ENCODE measurements around the gene GPR75.
"Not testable (repeated sequence)": the region's sequence is repeated elsewhere in the genome, so short reads cannot be mapped to it uniquely, and the experiment has no call there.

Gene GPR75

GRCh38 chr2:53826587-53827397 lies 33.0 kb downstream of the GPR75 start:
- Histone ChIP-seq H3K27ac (ENCODE audit: insufficient read depth in 1 of 2, low read depth in 1 of 2, low read length in 2 of 2, poor library complexity in 1 of 2, severe bottlenecking in 2 of 2) (no peak overlapping the region), H3K4me1 (ENCODE audit: control extremely low read depth in 1 of 4, control insufficient read depth in 4 of 4, insufficient read depth in 4 of 4, low read length in 3 of 4) (no peaks in the 10 kb centered on the region), H3K36me3 (ENCODE audit: control insufficient read depth in 4 of 4, insufficient read depth in 4 of 4, low read length in 3 of 4) (peaks cover 0 to 2% (median 0%) of the 10 kb centered on the region in 4 experiments), H3K27me3 (replicated peaks in 2 of 5; ENCODE audit: control insufficient read depth in 4 of 5, insufficient read depth in 5 of 5, low read length in 4 of 5) (no peaks in the 10 kb centered on the region), H3K4me3 (ENCODE audit: control insufficient read depth in 1 of 7, extremely low read depth in 1 of 7, insufficient read depth in 4 of 7, low read depth in 2 of 7, low read length in 6 of 7) (no peak overlapping the region), H3K9me3 (ENCODE audit: control extremely low read depth in 1 of 5, control insufficient read depth in 4 of 5, insufficient read depth in 2 of 5, low read depth in 1 of 5, low read length in 4 of 5) (peaks cover 0 to 3% (median 0%) of the 10 kb centered on the region in 5 experiments)
- WGBS (ENCODE audit: insufficient coverage), result no CpG with 5 or more reads among the region's 3 CpGs
- CTCF ChIA-PET, result no interaction called here
- POLR2A ChIA-PET, result no interaction called here
- DNase-seq, result no peak

- H3K36me3 ChIP-seq (ENCODE audit: control insufficient read depth in 4 of 4, insufficient read depth in 4 of 4, low read length in 3 of 4), result no peaks in the 10 kb centered on the region
- peaks cover 0 to 3% (median 0%) of the 10 kb centered on the region in 5 experiments for H3K9me3 ChIP-seq (ENCODE audit: control extremely low read depth in 1 of 5, control insufficient read depth in 4 of 5, insufficient read depth in 2 of 5, low read depth in 1 of 5, low read length in 4 of 5)
- H3K27ac ChIP-seq (ENCODE audit: insufficient read depth in 1 of 2, low read depth in 1 of 2, low read length in 2 of 2, poor library complexity in 1 of 2, severe bottlenecking in 2 of 2), result no peak overlapping the region
- H3K4me3 ChIP-seq (ENCODE audit: control insufficient read depth in 1 of 7, extremely low read depth in 1 of 7, insufficient read depth in 4 of 7, low read depth in 2 of 7, low read length in 6 of 7), result no peak overlapping the region
- no CpG with 5 or more reads among the region's 1 CpG for WGBS (ENCODE audit: insufficient coverage)
- no peaks in the 10 kb centered on the region for H3K27me3 ChIP-seq (replicated peaks in 2 of 5; ENCODE audit: control insufficient read depth in 4 of 5, insufficient read depth in 5 of 5, low read length in 4 of 5)
- POLR2A ChIA-PET, result no interaction called here
- no peaks in the 10 kb centered on the region for H3K4me1 ChIP-seq (ENCODE audit: control extremely low read depth in 1 of 4, control insufficient read depth in 4 of 4, insufficient read depth in 4 of 4, low read length in 3 of 4)
- no peak for DNase-seq
- CTCF ChIA-PET, result no interaction called here
Measured at GRCh38 chr2:53826030-53826410, 33.7 kb downstream of the GPR75 start.

GRCh38 chr2:53823639-53824038 lies 36.1 kb downstream of the GPR75 start:
- H3K9me3 ChIP-seq (ENCODE audit: control extremely low read depth in 1 of 5, control insufficient read depth in 4 of 5, insufficient read depth in 2 of 5, low read depth in 1 of 5, low read length in 4 of 5); H3K27ac ChIP-seq (ENCODE audit: insufficient read depth in 1 of 2, low read depth in 1 of 2, low read length in 2 of 2, poor library complexity in 1 of 2, severe bottlenecking in 2 of 2); H3K4me1 ChIP-seq (ENCODE audit: control extremely low read depth in 1 of 4, control insufficient read depth in 4 of 4, insufficient read depth in 4 of 4, low read length in 3 of 4); POLR2A ChIA-PET; H3K4me3 ChIP-seq (ENCODE audit: control insufficient read depth in 1 of 7, extremely low read depth in 1 of 7, insufficient read depth in 4 of 7, low read depth in 2 of 7, low read length in 6 of 7); H3K36me3 ChIP-seq (ENCODE audit: control insufficient read depth in 4 of 4, insufficient read depth in 4 of 4, low read length in 3 of 4); H3K27me3 ChIP-seq (replicated peaks in 2 of 5; ENCODE audit: control insufficient read depth in 4 of 5, insufficient read depth in 5 of 5, low read length in 4 of 5): not testable (repeated sequence)
- CTCF ChIA-PET, result interaction anchor here (0.6 kb wide), 1 partner anchor 79 kb away, joined by 3 read pairs; no protein-coding TSS in a partner anchor
- 80% methylated on average over 1 of the region's 9 CpGs for WGBS (ENCODE audit: insufficient coverage)
- DNase-seq, result peak in 1 of 3 donors; percentile 8

GRCh38 chr2:53821810-53822209 lies 38.0 kb downstream of the GPR75 start:
- Histone ChIP-seq H3K4me3 (ENCODE audit: control insufficient read depth in 1 of 7, extremely low read depth in 1 of 7, insufficient read depth in 4 of 7, low read depth in 2 of 7, low read length in 6 of 7) (no peak overlapping the region), H3K27me3 (replicated peaks in 2 of 5; ENCODE audit: control insufficient read depth in 4 of 5, insufficient read depth in 5 of 5, low read length in 4 of 5) (no peaks in the 10 kb centered on the region), H3K9me3 (ENCODE audit: control extremely low read depth in 1 of 5, control insufficient read depth in 4 of 5, insufficient read depth in 2 of 5, low read depth in 1 of 5, low read length in 4 of 5) (no peaks in the 10 kb centered on the region), H3K4me1 (ENCODE audit: control extremely low read depth in 1 of 4, control insufficient read depth in 4 of 4, insufficient read depth in 4 of 4, low read length in 3 of 4) (no peaks in the 10 kb centered on the region), H3K36me3 (ENCODE audit: control insufficient read depth in 4 of 4, insufficient read depth in 4 of 4, low read length in 3 of 4) (peaks cover 5 to 21% (median 13%) of the 10 kb centered on the region in 4 experiments), H3K27ac (ENCODE audit: insufficient read depth in 1 of 2, low read depth in 1 of 2, low read length in 2 of 2, poor library complexity in 1 of 2, severe bottlenecking in 2 of 2) (no peak overlapping the region)
- ChIA-PET CTCF (no interaction called here), POLR2A (no interaction called here)
- DNase-seq, result no peak
- 97% methylated on average over 4 of the region's 6 CpGs for WGBS (ENCODE audit: insufficient coverage)

GRCh38 chr2:53820711-53821110 lies 39.1 kb downstream of the GPR75 start:
- H3K9me3 ChIP-seq (ENCODE audit: control extremely low read depth in 1 of 5, control insufficient read depth in 4 of 5, insufficient read depth in 2 of 5, low read depth in 1 of 5, low read length in 4 of 5), result no peaks in the 10 kb centered on the region
- ChIA-PET CTCF (no interaction called here), POLR2A (no interaction called here)
- H3K36me3 ChIP-seq (ENCODE audit: control insufficient read depth in 4 of 4, insufficient read depth in 4 of 4, low read length in 3 of 4), result peaks cover 8 to 24% (median 16%) of the 10 kb centered on the region in 4 experiments
- H3K27ac ChIP-seq (ENCODE audit: insufficient read depth in 1 of 2, low read depth in 1 of 2, low read length in 2 of 2, poor library complexity in 1 of 2, severe bottlenecking in 2 of 2), result no peak overlapping the region
- H3K27me3 ChIP-seq (replicated peaks in 2 of 5; ENCODE audit: control insufficient read depth in 4 of 5, insufficient read depth in 5 of 5, low read length in 4 of 5), result no peaks in the 10 kb centered on the region
- H3K4me1 ChIP-seq (ENCODE audit: control extremely low read depth in 1 of 4, control insufficient read depth in 4 of 4, insufficient read depth in 4 of 4, low read length in 3 of 4), result no peaks in the 10 kb centered on the region
- DNase-seq, result no peak
- WGBS (ENCODE audit: insufficient coverage), result 98% methylated on average over 4 of the region's 4 CpGs
- H3K4me3 ChIP-seq (ENCODE audit: control insufficient read depth in 1 of 7, extremely low read depth in 1 of 7, insufficient read depth in 4 of 7, low read depth in 2 of 7, low read length in 6 of 7), result no peak overlapping the region

- H3K4me1 ChIP-seq (ENCODE audit: control extremely low read depth in 1 of 4, control insufficient read depth in 4 of 4, insufficient read depth in 4 of 4, low read length in 3 of 4), result no peaks in the 10 kb centered on the region
- ChIA-PET CTCF (interaction anchor here (1.5 kb wide), 1 partner anchor 10 kb away, joined by 4 read pairs; no protein-coding TSS in a partner anchor), POLR2A (no interaction called here)
- no peak overlapping the region for H3K27ac ChIP-seq (ENCODE audit: insufficient read depth in 1 of 2, low read depth in 1 of 2, low read length in 2 of 2, poor library complexity in 1 of 2, severe bottlenecking in 2 of 2)
- H3K9me3 ChIP-seq (ENCODE audit: control extremely low read depth in 1 of 5, control insufficient read depth in 4 of 5, insufficient read depth in 2 of 5, low read depth in 1 of 5, low read length in 4 of 5), result no peaks in the 10 kb centered on the region
- 100% methylated on average over 1 of the region's 9 CpGs for WGBS (ENCODE audit: insufficient coverage)
- DNase-seq, result no peak
- no peaks in the 10 kb centered on the region for H3K27me3 ChIP-seq (replicated peaks in 2 of 5; ENCODE audit: control insufficient read depth in 4 of 5, insufficient read depth in 5 of 5, low read length in 4 of 5)
- H3K36me3 ChIP-seq (ENCODE audit: control insufficient read depth in 4 of 4, insufficient read depth in 4 of 4, low read length in 3 of 4), result peaks cover 8 to 31% (median 19%) of the 10 kb centered on the region in 4 experiments
- no peak overlapping the region for H3K4me3 ChIP-seq (ENCODE audit: control insufficient read depth in 1 of 7, extremely low read depth in 1 of 7, insufficient read depth in 4 of 7, low read depth in 2 of 7, low read length in 6 of 7)
Measured at GRCh38 chr2:53820048-53820447, 39.7 kb downstream of the GPR75 start.

GRCh38 chr2:53819634-53820033 lies 40.1 kb downstream of the GPR75 start:
- Histone ChIP-seq H3K4me1 (ENCODE audit: control extremely low read depth in 1 of 4, control insufficient read depth in 4 of 4, insufficient read depth in 4 of 4, low read length in 3 of 4) (no peaks in the 10 kb centered on the region), H3K9me3 (ENCODE audit: control extremely low read depth in 1 of 5, control insufficient read depth in 4 of 5, insufficient read depth in 2 of 5, low read depth in 1 of 5, low read length in 4 of 5) (no peaks in the 10 kb centered on the region), H3K4me3 (ENCODE audit: control insufficient read depth in 1 of 7, extremely low read depth in 1 of 7, insufficient read depth in 4 of 7, low read depth in 2 of 7, low read length in 6 of 7) (no peak overlapping the region), H3K27me3 (replicated peaks in 2 of 5; ENCODE audit: control insufficient read depth in 4 of 5, insufficient read depth in 5 of 5, low read length in 4 of 5) (no peaks in the 10 kb centered on the region), H3K27ac (ENCODE audit: insufficient read depth in 1 of 2, low read depth in 1 of 2, low read length in 2 of 2, poor library complexity in 1 of 2, severe bottlenecking in 2 of 2) (no peak overlapping the region), H3K36me3 (ENCODE audit: control insufficient read depth in 4 of 4, insufficient read depth in 4 of 4, low read length in 3 of 4) (peaks cover 10 to 34% (median 19%) of the 10 kb centered on the region in 4 experiments)
- POLR2A ChIA-PET, result no interaction called here
- DNase-seq, result no peak
- CTCF ChIA-PET, result interaction anchor here (1.5 kb wide), 1 partner anchor 10 kb away, joined by 4 read pairs; no protein-coding TSS in a partner anchor
- 100% methylated on average over 1 of the region's 4 CpGs for WGBS (ENCODE audit: insufficient coverage)

All from common myeloid progenitor, CD34-positive (primary cell).